ENCODE data around the gene ZSCAN2.

Gene ZSCAN2

GRCh38 chr15:84606653-84607120 is 5.9 kb downstream of the ZSCAN2 start:
- Mint-ChIP-seq H3K27ac (no peak overlapping the region), H3K9me3 (no peaks in the 10 kb centered on the region), H3K4me1 (ENCODE audit: low read depth) (peaks cover 15% of the 10 kb centered on the region), H3K36me3 (ENCODE audit: low read depth) (peaks cover 31% of the 10 kb centered on the region), H3K4me3 (no peak overlapping the region), H3K27me3 (ENCODE audit: low read depth) (no peaks in the 10 kb centered on the region)

- peaks cover 28% of the 10 kb centered on the region for H3K36me3 Mint-ChIP-seq (ENCODE audit: low read depth)
- no peak overlapping the region for H3K27ac Mint-ChIP-seq
- peaks cover 12% of the 10 kb centered on the region for H3K4me1 Mint-ChIP-seq (ENCODE audit: low read depth)
- no peak overlapping the region for H3K4me3 Mint-ChIP-seq
- no peaks in the 10 kb centered on the region for H3K9me3 Mint-ChIP-seq
- no peaks in the 10 kb centered on the region for H3K27me3 Mint-ChIP-seq (ENCODE audit: low read depth)
These were observed 8.0 kb downstream of the ZSCAN2 start for GRCh38 chr15:84608707-84609284.

- no peaks in the 10 kb centered on the region for H3K9me3 Mint-ChIP-seq
- no peak overlapping the region for H3K27ac Mint-ChIP-seq
- no peaks in the 10 kb centered on the region for H3K27me3 Mint-ChIP-seq (ENCODE audit: low read depth)
- H3K4me1 Mint-ChIP-seq (ENCODE audit: low read depth), result peaks cover 8% of the 10 kb centered on the region
- peaks cover 24% of the 10 kb centered on the region for H3K36me3 Mint-ChIP-seq (ENCODE audit: low read depth)
- no peak overlapping the region for H3K4me3 Mint-ChIP-seq
These were observed 9.2 kb downstream of the ZSCAN2 start for GRCh38 chr15:84609818-84610525.

GRCh38 chr15:84611631-84612030 is 10.8 kb downstream of the ZSCAN2 start:
- Mint-ChIP-seq H3K4me1 (ENCODE audit: low read depth) (no peaks in the 10 kb centered on the region), H3K36me3 (ENCODE audit: low read depth) (peaks cover 17% of the 10 kb centered on the region), H3K4me3 (no peak overlapping the region), H3K27me3 (ENCODE audit: low read depth) (no peaks in the 10 kb centered on the region), H3K9me3 (no peaks in the 10 kb centered on the region), H3K27ac (no peak overlapping the region)

GRCh38 chr15:84616235-84616634 is 15.4 kb downstream of the ZSCAN2 start:
- Mint-ChIP-seq H3K4me3 (no peak overlapping the region), H3K9me3 (peaks cover 19% of the 10 kb centered on the region), H3K27me3 (ENCODE audit: low read depth) (no peaks in the 10 kb centered on the region), H3K36me3 (ENCODE audit: low read depth) (peaks cover 18% of the 10 kb centered on the region), H3K4me1 (ENCODE audit: low read depth) (no peaks in the 10 kb centered on the region), H3K27ac (no peak overlapping the region)

GRCh38 chr15:84620626-84621025 is 19.8 kb downstream of the ZSCAN2 start:
- H3K27ac Mint-ChIP-seq, result no peak overlapping the region

GRCh38 chr15:84621358-84621979 is 20.7 kb downstream of the ZSCAN2 start:
- Mint-ChIP-seq H3K27me3 (ENCODE audit: low read depth) (no peaks in the 10 kb centered on the region), H3K4me1 (ENCODE audit: low read depth) (no peaks in the 10 kb centered on the region), H3K27ac (no peak overlapping the region), H3K36me3 (ENCODE audit: low read depth) (peaks cover 38% of the 10 kb centered on the region), H3K9me3 (peaks cover 47% of the 10 kb centered on the region), H3K4me3 (no peak overlapping the region)

More at GRCh38 chr15:84620626-84621025, 19.8 kb downstream of the ZSCAN2 start:
- Mint-ChIP-seq H3K4me1 (ENCODE audit: low read depth) (no peaks in the 10 kb centered on the region), H3K4me3 (no peak overlapping the region), H3K27me3 (ENCODE audit: low read depth) (no peaks in the 10 kb centered on the region), H3K9me3 (peaks cover 47% of the 10 kb centered on the region), H3K36me3 (ENCODE audit: low read depth) (peaks cover 39% of the 10 kb centered on the region)

GRCh38 chr15:84624359-84624758 is 23.6 kb downstream of the ZSCAN2 start:
- no peak overlapping the region for H3K27ac Mint-ChIP-seq
- H3K4me1 Mint-ChIP-seq (ENCODE audit: low read depth), result no peaks in the 10 kb centered on the region
- H3K9me3 Mint-ChIP-seq, result peaks cover 45% of the 10 kb centered on the region
- no peak overlapping the region for H3K4me3 Mint-ChIP-seq
- no peaks in the 10 kb centered on the region for H3K27me3 Mint-ChIP-seq (ENCODE audit: low read depth)
- H3K36me3 Mint-ChIP-seq (ENCODE audit: low read depth), result peaks cover 37% of the 10 kb centered on the region

GRCh38 chr15:84625123-84625522 is 24.3 kb downstream of the ZSCAN2 start:
- Mint-ChIP-seq H3K9me3 (peaks cover 38% of the 10 kb centered on the region), H3K27ac (no peak overlapping the region), H3K4me3 (no peak overlapping the region), H3K4me1 (ENCODE audit: low read depth) (no peaks in the 10 kb centered on the region), H3K36me3 (ENCODE audit: low read depth) (peaks cover 34% of the 10 kb centered on the region), H3K27me3 (ENCODE audit: low read depth) (no peaks in the 10 kb centered on the region)

- H3K27me3 Mint-ChIP-seq (ENCODE audit: low read depth), result no peaks in the 10 kb centered on the region
- peaks cover 14% of the 10 kb centered on the region for H3K4me1 Mint-ChIP-seq (ENCODE audit: low read depth)
- H3K36me3 Mint-ChIP-seq (ENCODE audit: low read depth), result peaks cover 10% of the 10 kb centered on the region
- H3K4me3 Mint-ChIP-seq, result no peak overlapping the region
- H3K9me3 Mint-ChIP-seq, result peaks cover 8% of the 10 kb centered on the region
- no peak overlapping the region for H3K27ac Mint-ChIP-seq
These were observed 28.2 kb downstream of the ZSCAN2 start for GRCh38 chr15:84629033-84629432.

- peaks cover 20% of the 10 kb centered on the region for H3K36me3 Mint-ChIP-seq (ENCODE audit: low read depth)
- H3K4me1 Mint-ChIP-seq (ENCODE audit: low read depth), result peaks cover 29% of the 10 kb centered on the region
- H3K27ac Mint-ChIP-seq, result peak overlapping the region; percentile 91
- H3K4me3 Mint-ChIP-seq, result peak overlapping the region; percentile 92
- H3K9me3 Mint-ChIP-seq, result no peaks in the 10 kb centered on the region
- H3K27me3 Mint-ChIP-seq (ENCODE audit: low read depth), result no peaks in the 10 kb centered on the region
These were observed 31.0 kb downstream of the ZSCAN2 start for GRCh38 chr15:84631706-84632272.

- Mint-ChIP-seq H3K9me3 (no peaks in the 10 kb centered on the region), H3K27me3 (ENCODE audit: low read depth) (no peaks in the 10 kb centered on the region), H3K36me3 (ENCODE audit: low read depth) (peaks cover 28% of the 10 kb centered on the region), H3K4me1 (ENCODE audit: low read depth) (peaks cover 34% of the 10 kb centered on the region), H3K4me3 (peak overlapping the region; percentile 93), H3K27ac (peak overlapping the region; percentile 95)
These were observed 32.8 kb downstream of the ZSCAN2 start for GRCh38 chr15:84633311-84634227.

GRCh38 chr15:84634228-84634837 is 33.5 kb downstream of the ZSCAN2 start:
- Mint-ChIP-seq H3K4me3 (peak overlapping the region; percentile 85), H3K4me1 (ENCODE audit: low read depth) (peaks cover 34% of the 10 kb centered on the region), H3K27me3 (ENCODE audit: low read depth) (no peaks in the 10 kb centered on the region), H3K36me3 (ENCODE audit: low read depth) (peaks cover 31% of the 10 kb centered on the region), H3K27ac (peak overlapping the region; percentile 75), H3K9me3 (no peaks in the 10 kb centered on the region)

All from T-helper 1 cell treated with Interleukin-12 subunit alpha and Interleukin-12 subunit beta and Interleukin-4 antibody, amounts not matched to agents 30 μg/mL and 1 μg/mL, for 36 hours (primary cell).